HG03175 (cell line): ENCODE data around the gene GSTM3.
"Not testable (repeated sequence)": the region's sequence is repeated elsewhere in the genome, so short reads cannot be mapped to it uniquely, and the experiment has no call there.

ENCODE experiments used
- ATAC-seq: cut with Tn5 transposase; IDR thresholded peaks from one replicate; pipeline ENCODE4 v1.9.1; 2021; ENCODE audit warnings: mild to moderate bottlenecking, moderate library complexity; ENCODE audit not compliant: unreplicated experiment

The GSTM3 gene

GRCh38 chr1:109762821-109763645 lies 22.2 kb upstream of the GSTM3 start:
- no peak for ATAC-seq

DNA sequence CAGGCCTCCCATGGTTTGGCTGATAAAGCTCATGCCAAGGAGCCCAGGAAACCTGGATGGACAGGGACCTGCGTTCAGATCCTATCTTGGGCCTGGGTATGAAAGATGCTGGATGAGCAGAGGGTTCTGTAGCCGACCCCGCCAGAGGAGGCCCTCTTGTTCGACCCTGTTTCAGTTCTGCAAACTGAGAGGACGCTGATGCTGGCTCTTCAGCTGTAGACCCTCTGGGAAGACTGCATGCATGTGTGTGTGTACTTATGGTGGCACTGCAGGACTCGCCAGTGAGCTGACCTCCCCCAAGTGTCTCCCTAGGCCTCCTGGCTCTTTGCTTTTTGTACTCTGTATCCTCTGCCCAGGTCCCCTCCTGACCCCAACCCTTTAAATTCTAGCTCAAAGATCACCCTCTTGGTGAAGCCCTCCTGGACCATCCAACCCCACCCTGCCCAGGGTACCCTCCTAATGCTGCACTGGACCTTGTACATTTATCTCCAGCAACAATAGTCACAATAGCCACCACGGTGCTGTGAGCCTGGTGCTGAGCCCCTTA lies 21.3 kb upstream of the GSTM3 start:
- ATAC-seq: no peak

DNA sequence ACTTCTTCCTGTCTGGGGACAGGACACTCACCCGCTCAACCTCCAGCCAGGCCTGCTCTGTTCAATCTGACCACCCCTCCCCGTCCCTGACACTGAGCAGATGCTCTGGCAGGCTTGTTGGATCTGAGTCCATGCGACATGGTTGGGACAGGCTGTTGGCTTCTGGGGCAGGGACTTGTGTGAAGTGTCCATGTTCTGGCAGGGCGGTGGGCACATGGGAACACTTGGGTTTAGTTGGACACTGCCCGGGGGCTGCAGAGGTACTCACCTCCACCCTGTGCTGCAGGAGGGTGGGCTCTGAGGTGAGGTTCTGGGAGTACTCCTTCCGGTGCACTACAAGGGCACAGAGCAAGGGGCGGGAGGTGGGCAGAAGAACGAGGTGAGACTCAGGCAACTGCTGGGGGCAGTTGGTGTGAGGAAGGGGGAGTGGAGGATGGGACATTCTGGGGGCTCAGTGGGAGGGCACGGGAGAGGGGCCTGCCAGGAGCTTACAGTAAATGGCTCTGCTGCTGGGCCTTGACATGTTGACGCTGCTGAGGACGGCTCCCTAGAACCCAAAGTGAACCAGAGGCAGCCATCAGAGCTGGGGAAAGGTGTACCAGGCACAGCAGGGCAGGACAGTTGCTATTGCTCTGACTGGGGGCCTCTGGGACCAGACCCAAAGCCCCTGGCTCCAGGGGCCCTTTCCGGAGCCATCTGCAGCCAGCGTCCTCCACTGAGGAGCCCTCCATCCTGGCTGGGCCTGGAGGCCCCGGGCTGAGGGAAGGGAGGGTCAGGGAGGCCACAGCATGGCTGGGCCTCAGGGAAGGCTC lies 20.6 kb upstream of the GSTM3 start:
- ATAC-seq: no peak

- no peak for ATAC-seq
Measured at GRCh38 chr1:109760581-109761226, 19.9 kb upstream of the GSTM3 start.

GRCh38 chr1:109759513-109760334 lies 18.9 kb upstream of the GSTM3 start:
- ATAC-seq: no peak

- no peak for ATAC-seq
Measured at GRCh38 chr1:109757936-109758786, 17.3 kb upstream of the GSTM3 start.

GRCh38 chr1:109756848-109757521 lies 16.1 kb upstream of the GSTM3 start:
- no peak for ATAC-seq

DNA sequence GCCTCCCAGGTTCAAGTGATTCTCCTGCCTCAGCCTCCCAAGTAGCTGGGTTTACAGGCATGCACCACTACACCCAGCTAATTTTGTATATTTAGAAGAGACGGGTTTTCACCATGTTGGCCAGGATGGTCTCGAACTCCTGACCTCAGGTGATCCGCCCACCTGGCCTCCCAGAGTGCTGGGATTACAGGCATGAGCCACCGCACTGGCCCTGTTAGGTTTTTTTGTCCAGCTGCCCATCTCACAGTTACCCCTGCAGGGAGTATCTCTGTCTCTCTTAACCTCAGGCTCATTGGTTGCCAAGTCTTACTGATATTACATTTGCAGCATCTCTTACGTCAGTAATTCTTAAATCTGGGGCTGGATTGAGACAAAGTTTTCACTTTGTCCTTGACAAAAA lies 15.5 kb upstream of the GSTM3 start:
- not testable (repeated sequence) for ATAC-seq

- no peak for ATAC-seq
Measured at GRCh38 chr1:109754738-109755137, 13.9 kb upstream of the GSTM3 start.

DNA sequence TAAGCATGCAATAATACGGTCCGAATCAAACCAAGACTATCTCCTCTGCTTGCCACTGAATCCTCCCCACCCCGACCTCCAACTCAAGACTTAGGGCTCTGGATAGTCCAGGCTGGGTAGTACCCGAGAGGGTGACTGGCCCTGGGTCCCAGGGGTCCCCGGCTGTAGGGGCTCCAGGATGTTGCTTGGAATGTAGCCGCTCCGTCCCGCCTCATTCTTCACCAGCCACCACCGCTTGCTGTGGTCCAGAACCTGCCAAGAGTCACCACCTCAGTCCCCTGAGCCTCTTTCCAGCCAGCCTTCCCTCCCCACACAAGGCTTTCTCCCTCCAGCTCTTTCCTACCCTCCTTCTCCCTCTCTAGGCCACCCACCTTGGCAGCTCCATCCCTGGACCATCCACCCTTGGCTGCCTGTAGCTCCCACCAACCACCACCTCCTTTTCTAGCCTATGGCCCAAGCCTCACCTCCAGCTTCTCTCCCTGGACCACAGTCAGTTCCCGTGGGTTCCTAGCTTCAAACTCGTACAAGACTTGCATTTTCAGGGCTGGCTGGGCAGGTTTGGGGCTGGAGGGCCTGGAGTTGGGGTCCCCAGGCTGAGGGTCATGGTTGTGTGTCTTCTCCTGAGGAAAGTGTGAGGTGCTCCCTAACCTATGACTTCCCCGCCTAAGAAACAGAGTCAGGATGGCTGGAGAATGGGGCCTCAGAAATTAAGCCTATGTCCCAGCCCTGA lies 10.9 kb upstream of the GSTM3 start:
- no peak for ATAC-seq

DNA sequence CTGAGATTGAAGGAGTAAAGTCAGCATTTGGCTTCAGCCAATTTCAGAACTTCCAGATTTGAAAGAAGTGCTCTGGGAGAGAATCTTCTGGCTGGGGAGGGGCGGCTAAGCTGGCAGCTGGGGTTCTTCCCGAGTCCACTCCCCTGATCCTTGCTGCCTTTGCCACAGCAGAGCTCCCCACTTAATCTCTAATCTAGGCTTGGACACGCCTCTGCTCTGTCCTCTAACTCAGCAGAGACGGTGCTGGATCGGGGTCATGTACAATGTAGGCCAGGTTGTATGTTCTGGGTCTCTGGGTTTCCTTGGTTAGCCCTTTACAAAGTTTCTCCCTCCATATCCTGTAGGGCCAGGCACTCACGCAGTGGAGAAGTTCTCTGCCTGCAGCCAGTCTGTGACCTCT lies 10.1 kb upstream of the GSTM3 start:
- no peak for ATAC-seq

DNA sequence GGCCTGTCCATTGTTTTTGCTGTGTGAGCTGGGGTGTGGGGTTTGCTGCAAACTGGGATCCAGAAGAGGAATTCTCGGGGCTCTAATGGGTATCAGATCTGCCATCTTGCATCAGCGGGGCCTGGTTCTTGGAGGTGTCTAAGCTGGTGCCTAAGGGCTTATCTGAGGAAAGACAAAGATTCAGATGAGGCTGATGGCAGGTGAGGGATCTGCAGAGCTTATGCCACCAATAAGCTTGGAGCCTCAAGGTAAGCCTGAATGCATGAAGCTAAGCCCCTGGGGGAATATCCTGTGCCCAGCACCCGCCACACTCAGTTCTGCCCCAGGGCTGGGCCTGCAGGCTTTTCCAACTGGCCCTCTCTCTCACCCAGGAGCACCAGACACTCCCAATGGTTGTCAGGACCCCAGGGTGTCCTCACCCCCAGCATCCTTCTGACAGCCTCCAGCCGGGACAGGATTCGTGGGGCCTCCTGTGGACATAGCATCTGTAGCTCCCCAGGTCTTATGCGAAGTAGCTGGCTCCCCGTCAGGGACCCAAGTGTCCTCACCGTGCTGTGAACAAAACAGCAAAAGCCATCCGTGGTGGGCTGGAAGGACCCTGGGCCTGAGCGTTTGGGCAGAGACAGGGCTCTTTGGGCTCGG lies 9.5 kb upstream of the GSTM3 start:
- no peak for ATAC-seq

DNA sequence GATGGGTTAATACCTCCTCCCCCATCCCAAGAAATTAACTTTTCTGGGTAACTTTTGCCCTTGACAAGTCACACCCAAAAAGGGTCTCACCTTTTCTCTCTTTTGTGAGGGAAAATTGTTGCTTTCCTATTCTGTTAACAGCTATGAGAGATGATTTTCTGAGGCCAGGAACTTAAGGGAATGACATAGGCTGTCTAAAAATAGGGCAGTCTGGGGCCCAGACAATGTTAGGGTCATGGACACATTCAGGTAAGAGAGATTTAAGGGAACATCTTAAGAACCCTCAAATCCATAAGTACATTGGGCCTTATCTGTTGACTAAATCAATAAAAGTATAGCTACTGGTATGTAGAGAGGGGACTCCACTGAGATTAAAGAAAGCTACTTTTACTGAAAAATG lies 8.4 kb upstream of the GSTM3 start:
- ATAC-seq: no peak

DNA sequence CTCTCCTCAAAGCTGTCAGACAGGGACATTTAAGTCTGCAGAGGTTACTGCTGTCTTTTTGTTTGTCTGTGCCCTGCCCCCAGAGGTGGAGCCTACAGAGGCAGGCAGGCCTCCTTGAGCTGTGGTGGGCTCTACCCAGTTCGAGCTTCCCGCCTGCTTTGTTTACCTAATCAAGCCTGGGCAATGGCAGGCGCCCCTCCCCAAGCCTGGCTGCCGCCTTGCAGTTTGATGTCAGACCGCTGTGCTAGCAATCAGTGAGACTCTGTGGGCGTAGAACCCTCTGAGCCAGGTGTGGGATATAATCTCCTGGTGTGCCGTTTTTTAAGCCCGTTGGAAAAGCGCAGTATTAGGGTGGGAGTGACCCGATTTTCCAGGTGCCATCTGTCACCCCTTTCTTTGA lies 7.5 kb upstream of the GSTM3 start:
- ATAC-seq: not testable (repeated sequence)

GRCh38 chr1:109739738-109740614 lies 862 bp downstream of the GSTM3 start:
- peak; percentile 72 for ATAC-seq

DNA sequence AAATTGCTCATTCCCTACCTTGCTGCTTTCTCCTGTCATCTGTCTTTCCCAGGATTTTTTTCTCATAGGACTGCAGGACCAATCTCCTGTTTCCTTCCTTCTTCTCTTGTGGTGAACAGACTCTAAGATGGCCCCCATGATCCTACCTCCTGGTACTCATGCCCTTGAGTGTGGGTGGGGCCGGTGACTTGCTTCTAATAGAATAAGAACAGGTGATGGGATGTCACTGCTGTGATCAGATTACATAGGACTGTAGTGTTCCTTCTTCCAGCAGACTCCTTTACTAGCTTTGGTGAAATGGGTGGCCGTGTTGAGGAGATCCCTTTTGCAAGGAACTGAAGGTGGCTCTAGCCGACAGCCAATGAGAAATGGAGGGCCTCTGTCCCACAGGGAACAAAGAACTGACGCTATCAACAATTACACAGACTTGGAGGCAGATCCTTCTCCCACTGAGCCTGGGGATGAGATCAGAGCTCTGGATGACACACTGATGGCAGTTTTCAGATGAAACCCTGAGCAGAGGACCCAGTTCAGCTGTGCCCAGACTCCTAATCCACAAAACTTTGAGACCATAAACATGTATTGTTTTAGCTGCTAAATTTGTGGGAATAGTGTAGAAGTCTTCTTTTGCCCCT lies 7.5 kb downstream of the GSTM3 start:
- no peak for ATAC-seq
